Gastroesophageal sphincter (tissue), 3 donors: ENCODE results near the gene RAB23.

Experiments
- CTCF ChIP-seq, 4 experiments: fragments of 200-600 bp in 2 of 4; fragments of 450-650 bp in 2 of 4; sonication (generic) in 1 of 4; IDR thresholded peaks; one replicate each; pipeline ENCODE4 v1.5.1; 2017 to 2019; ENCODE audit warnings: antibody characterized with exemption in 4 of 4, mild to moderate bottlenecking in 2 of 4, moderate library complexity in 2 of 4
- POLR2A ChIP-seq, 2 donors: fragments of 450-650 bp; IDR thresholded peaks; one replicate each; pipeline ENCODE4 v1.6.1; 2017; ENCODE audit warnings: antibody characterized with exemption in 2 of 2, mild to moderate bottlenecking in 2 of 2, moderate library complexity in 1 of 2

GRCh38 chr6:57163956-57164355 is 58.2 kb downstream of the RAB23 start:
- TF ChIP-seq POLR2A (IDR thresholded peaks at IDR 0.05) (no peak), CTCF (IDR thresholded peaks at IDR 0.05) (no peak)
